ENCODE data around the gene RBM4. TPM values are rescaled to one million over a fixed set of nuclear protein-coding genes. Genes with fewer than 3 reads are reported as not detected.

The RBM4 gene
- total RNA-seq, 2 experiments from 2014 or later: 108 to 114 TPM

DNA sequence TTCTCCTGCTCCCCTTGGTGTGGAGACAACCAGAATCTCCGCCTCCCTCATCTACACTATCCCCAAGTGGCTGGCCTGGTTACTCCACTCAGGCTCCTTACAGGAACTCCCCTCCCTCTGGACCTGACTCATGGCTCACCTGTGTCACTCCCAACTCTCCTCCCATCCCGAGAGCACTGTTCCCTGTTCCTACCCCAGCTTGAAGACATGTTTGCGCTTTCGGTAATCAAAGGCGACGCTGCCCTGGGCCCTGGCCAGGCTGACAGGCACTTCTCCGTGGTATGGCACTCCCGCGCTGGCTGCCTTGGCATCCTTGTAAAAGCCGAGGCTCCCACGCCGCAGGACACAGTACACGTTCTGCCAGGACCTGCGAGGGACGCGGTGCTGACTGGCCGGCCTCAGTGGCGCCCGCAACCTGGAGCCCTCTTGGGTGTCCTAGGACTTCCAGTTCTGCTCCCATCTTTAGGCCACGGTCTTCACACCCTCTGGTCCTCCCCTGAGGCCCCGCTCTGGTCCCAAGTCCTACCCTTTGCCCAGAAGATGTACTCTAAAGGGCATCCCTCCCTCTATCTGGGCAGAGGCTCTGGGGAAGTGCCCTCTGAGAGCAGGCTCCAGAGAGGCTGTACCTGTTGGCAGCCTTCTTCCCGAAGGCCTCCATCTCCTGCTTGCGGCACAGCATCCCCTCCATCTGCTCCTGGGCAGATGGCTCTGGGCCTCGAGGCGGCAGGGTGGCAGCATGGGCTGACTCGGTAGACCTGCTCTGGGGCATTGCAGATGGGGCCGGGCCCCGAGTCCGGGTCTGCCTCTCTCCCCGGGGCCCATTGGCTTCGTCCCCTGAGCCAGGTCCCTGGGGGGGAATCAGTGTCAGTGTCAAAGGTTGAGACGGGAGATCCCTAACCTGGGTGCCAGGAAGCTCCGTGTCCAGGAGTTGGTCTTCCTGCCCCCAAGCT, 48.6 kb downstream of the RBM4 start:
- Mint-ChIP-seq H3K36me3 (ENCODE audit: low read depth) (no peaks in the 10 kb centered on the region), H3K4me1 (ENCODE audit: low read depth) (no peaks in the 10 kb centered on the region), H3K9me3 (no peaks in the 10 kb centered on the region), H3K27me3 (no peaks in the 10 kb centered on the region), H3K4me3 (no peak overlapping the region), H3K27ac (no peak overlapping the region)
- CTCF ChIA-PET: interaction anchor here (1.1 to 1.7 kb wide), 2 partner anchors 8 to 147 kb away, joined by 4 to 7 read pairs; no protein-coding TSS in a partner anchor
- intact Hi-C loops (cut with micrococcal nuclease): no loop called here
- ATAC-seq: no peak
- no peak for DNase-seq
- POLR2A ChIA-PET: no interaction called here
- TF ChIP-seq, protein P1, sequence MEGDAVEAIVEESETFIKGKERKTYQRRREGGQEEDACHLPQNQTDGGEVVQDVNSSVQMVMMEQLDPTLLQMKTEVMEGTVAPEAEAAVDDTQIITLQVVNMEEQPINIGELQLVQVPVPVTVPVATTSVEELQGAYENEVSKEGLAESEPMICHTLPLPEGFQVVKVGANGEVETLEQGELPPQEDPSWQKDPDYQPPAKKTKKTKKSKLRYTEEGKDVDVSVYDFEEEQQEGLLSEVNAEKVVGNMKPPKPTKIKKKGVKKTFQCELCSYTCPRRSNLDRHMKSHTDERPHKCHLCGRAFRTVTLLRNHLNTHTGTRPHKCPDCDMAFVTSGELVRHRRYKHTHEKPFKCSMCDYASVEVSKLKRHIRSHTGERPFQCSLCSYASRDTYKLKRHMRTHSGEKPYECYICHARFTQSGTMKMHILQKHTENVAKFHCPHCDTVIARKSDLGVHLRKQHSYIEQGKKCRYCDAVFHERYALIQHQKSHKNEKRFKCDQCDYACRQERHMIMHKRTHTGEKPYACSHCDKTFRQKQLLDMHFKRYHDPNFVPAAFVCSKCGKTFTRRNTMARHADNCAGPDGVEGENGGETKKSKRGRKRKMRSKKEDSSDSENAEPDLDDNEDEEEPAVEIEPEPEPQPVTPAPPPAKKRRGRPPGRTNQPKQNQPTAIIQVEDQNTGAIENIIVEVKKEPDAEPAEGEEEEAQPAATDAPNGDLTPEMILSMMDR (IDR thresholded peaks at IDR 0.05): no peak

DNA sequence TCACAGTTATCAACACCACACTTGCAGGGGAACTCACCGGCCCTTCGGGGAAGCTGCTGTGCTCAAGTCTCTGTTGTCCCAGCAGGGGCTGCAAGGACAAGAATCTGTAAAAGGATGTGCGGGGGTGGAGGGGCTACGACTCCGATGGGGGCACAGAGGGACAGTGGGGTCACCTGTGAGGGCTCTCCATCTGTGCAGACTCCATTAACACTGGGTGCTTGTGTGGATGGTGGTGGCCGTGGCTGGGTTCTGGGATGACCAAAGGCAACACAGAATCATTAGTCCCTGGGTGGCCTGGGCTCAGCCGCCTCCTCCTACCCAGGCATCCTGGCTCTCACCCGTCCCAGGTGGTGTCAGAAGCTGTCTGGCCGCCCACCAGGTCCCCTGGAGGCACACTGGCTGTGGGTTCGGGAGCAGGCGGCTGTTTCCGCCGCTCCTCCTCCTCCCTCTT, 49.4 kb downstream of the RBM4 start:
- no peak for DNase-seq
- ChIA-PET CTCF (interaction anchor here (1.7 kb wide), 1 partner anchor 9 kb away, joined by 7 read pairs; no protein-coding TSS in a partner anchor), POLR2A (interaction anchor here (0.5 to 0.7 kb wide), 2 partner anchors 30 to 69 kb away, joined by 3 read pairs; no protein-coding TSS in a partner anchor)

GRCh38 chr11:66688561-66689534, 50.3 kb downstream of the RBM4 start:
- TF ChIP-seq, protein P1 (IDR thresholded peaks at IDR 0.05): no peak
- CTCF ChIA-PET: interaction anchor here (1.0 to 1.7 kb wide), 2 partner anchors 10 to 146 kb away, joined by 3 to 7 read pairs; no protein-coding TSS in a partner anchor
- intact Hi-C loops (cut with micrococcal nuclease): no loop called here
- no peak for ATAC-seq
- Mint-ChIP-seq H3K4me3 (no peak overlapping the region), H3K9me3 (no peaks in the 10 kb centered on the region), H3K27me3 (no peaks in the 10 kb centered on the region), H3K36me3 (ENCODE audit: low read depth) (no peaks in the 10 kb centered on the region), H3K27ac (no peak overlapping the region), H3K4me1 (ENCODE audit: low read depth) (no peaks in the 10 kb centered on the region)
- POLR2A ChIA-PET: interaction anchor here (0.5 to 0.7 kb wide), 2 partner anchors 31 to 70 kb away, joined by 3 read pairs; no protein-coding TSS in a partner anchor
- DNase-seq: no peak

More for the DNA sequence above, 49.4 kb downstream of the RBM4 start:
- no peak for ATAC-seq
- Mint-ChIP-seq H3K27me3 (no peaks in the 10 kb centered on the region), H3K4me1 (ENCODE audit: low read depth) (no peaks in the 10 kb centered on the region), H3K36me3 (ENCODE audit: low read depth) (no peaks in the 10 kb centered on the region), H3K9me3 (no peaks in the 10 kb centered on the region), H3K27ac (no peak overlapping the region), H3K4me3 (no peak overlapping the region)
- intact Hi-C loops (cut with micrococcal nuclease): no loop called here
- TF ChIP-seq, protein P1 (IDR thresholded peaks at IDR 0.05): no peak

- H3K4me3 Mint-ChIP-seq: no peak overlapping the region
- POLR2A ChIA-PET: interaction anchor here (0.6 kb wide), 1 partner anchor 32 kb away, joined by 3 read pairs; no protein-coding TSS in a partner anchor
These were observed 51.4 kb downstream of the RBM4 start for GRCh38 chr11:66689661-66690590.

More at GRCh38 chr11:66689661-66690590, 51.4 kb downstream of the RBM4 start:
- CTCF ChIA-PET: interaction anchor here (0.7 kb wide), 1 partner anchor 30 kb away, joined by 3 read pairs; no protein-coding TSS in a partner anchor
- Mint-ChIP-seq H3K36me3 (ENCODE audit: low read depth) (no peaks in the 10 kb centered on the region), H3K27ac (no peak overlapping the region), H3K9me3 (no peaks in the 10 kb centered on the region), H3K4me1 (ENCODE audit: low read depth) (no peaks in the 10 kb centered on the region), H3K27me3 (no peaks in the 10 kb centered on the region)
- intact Hi-C loops (cut with micrococcal nuclease): no loop called here
- TF ChIP-seq, protein P1 (IDR thresholded peaks at IDR 0.05): no peak
- DNase-seq: no peak
- no peak for ATAC-seq

Measured in activated CD8-positive, alpha-beta T cell treated with anti-CD3 and anti-CD28 coated beads for 36 hours (primary cell).